Breast epithelium (tissue), 4 donors: Measurements from ENCODE around the gene AZU1. TPM values are rescaled to one million over a fixed set of nuclear protein-coding genes. Genes with fewer than 3 reads are reported as not detected.
"Not testable (repeated sequence)": the region's sequence is repeated elsewhere in the genome, so short reads cannot be mapped to it uniquely, and the experiment has no call there.

Experiments used
- DNase-seq, 2 donors: peaks; one replicate each; pipeline ENCODE4 v3.0.0-alpha.2; 2019; ENCODE audit warnings: low spot score in 2 of 2
- H3K27ac ChIP-seq, 2 donors: fragments of 200-600 bp; sonication (generic) in 1 of 2; one replicate each; pipeline ENCODE4 v1.5.1; 2016 to 2019; ENCODE audit warnings: mild to moderate bottlenecking in 1 of 2
- H3K27me3 ChIP-seq, 2 donors: fragments of 200-600 bp; sonication (generic) in 1 of 2; one replicate each; pipeline versions ENCODE4 v1.5.1 to v1.6.0; 2017 to 2019; ENCODE audit warnings: control low read depth in 1 of 2, mild to moderate bottlenecking in 1 of 2
- H3K36me3 ChIP-seq: fragments of 200-600 bp; one replicate; pipeline ENCODE4 v1.5.1; 2019
- H3K4me1 ChIP-seq, 2 donors: fragments of 200-600 bp; sonication (generic); one replicate each; pipeline ENCODE4 v1.5.1; 2016 to 2019; ENCODE audit warnings: control low read depth in 1 of 2
- H3K4me3 ChIP-seq, 3 donors: fragments of 200-600 bp; sonication (generic); 1 replicate in 2 of 3; 2 replicates in 1 of 3; pipeline ENCODE4 v1.5.1; 2016 to 2019; ENCODE audit warnings: mild to moderate bottlenecking in 3 of 3, moderate library complexity in 2 of 3
- H3K9me3 ChIP-seq, 2 donors: fragments of 200-600 bp; sonication (generic) in 1 of 2; one replicate each; pipeline ENCODE4 v1.5.1; 2016 to 2019; ENCODE audit warnings: control low read depth in 1 of 2
- CTCF ChIP-seq, 3 donors: fragments of 450-650 bp; IDR thresholded peaks; one replicate each; pipeline ENCODE4 v1.5.1; 2016 to 2017; ENCODE audit warnings: antibody characterized with exemption in 3 of 3, mild to moderate bottlenecking in 3 of 3, moderate library complexity in 3 of 3
- POLR2A ChIP-seq: fragments of 450-650 bp; IDR thresholded peaks from one replicate; pipeline ENCODE4 v1.6.1; 2016; ENCODE audit warnings: antibody characterized with exemption, mild to moderate bottlenecking, moderate library complexity
- POLR2AphosphoS5 ChIP-seq, 3 donors: sonication (generic); formaldehyde crosslinking; IDR thresholded peaks; one replicate each; pipeline ENCODE4 v1.6.1; 2017; ENCODE audit warnings: antibody characterized with exemption in 3 of 3
- intact Hi-C: fragments of 100-400 bp; cut with DNase I; formaldehyde crosslinking; loops from one replicate; pipeline ENCODE4 v1.15.1; 2023; ENCODE audit warnings: low total_unique reads
- total RNA-seq, 3 donors: library from RNA; depleted of rRNA; stranded (reverse); fragments of >200 nt; gene quantifications; one replicate each; pipeline ENCODE4 v1.1.0, GENCODE V29; 2016

Gene AZU1
- total RNA-seq, 3 donors from 2014 or later, result 0.29 TPM; not detected in 2

DNA sequence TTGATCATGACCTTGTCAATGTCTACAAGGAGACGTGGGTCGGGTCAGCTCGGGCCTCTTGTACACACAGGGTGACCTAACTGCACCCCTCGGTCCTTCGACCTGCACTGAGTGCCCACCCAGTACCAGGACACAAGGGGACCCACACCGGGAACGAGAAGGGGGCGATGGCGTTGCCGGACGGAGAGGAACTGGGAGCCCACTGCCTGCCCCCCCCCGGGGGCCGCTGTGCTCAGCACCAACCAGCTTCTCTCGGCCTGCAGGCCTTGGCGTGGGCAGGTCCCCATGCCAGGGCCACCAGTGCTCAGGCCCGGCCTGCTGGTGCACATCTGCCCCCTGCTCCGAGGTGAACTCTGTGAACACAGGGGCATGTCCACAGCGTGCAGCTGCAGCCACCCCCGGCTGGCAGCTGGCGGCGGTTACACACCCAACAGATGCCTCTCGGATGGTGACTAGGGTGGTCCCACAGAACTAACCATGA lies 46.0 kb downstream of the AZU1 start:
- no peak overlapping the region for H3K27ac ChIP-seq

DNA sequence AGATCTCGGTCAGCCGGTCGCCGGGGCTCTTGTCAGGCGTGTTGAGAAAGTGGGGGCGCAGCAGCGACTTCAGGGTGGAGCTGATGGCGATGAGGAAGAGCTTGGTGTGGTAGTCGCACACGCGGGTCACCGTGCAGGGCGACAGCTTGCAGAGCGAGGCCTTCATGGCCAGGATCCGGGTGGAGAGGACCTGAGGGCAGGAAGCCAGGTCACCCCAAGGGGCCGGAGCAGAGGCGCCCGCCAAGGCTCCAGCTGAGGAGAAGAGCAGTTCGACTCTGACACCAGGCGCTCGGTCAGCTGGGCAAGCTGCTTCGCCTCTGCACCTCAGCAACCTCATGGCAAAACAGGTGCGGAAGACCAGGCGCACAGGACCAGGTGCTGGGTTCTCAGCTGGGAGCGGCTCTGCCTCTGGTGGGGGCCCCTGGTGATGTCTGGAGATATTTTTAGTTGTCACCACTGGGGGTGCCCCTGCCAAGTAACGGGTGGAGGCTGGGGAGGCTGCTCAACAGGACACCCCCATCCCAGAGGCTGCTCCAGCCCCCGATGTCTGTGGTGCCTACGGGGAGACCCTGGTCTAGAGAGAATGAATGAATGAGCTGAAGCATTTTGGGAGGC lies 47.7 kb downstream of the AZU1 start:
- no peak for DNase-seq
- Histone ChIP-seq H3K36me3 (no peaks in the 10 kb centered on the region), H3K4me1 (no peaks in the 10 kb centered on the region), H3K4me3 (no peak overlapping the region), H3K27ac (no peak overlapping the region), H3K9me3 (no peaks in the 10 kb centered on the region), H3K27me3 (no peaks in the 10 kb centered on the region)
- TF ChIP-seq POLR2A, result no peak
- TF ChIP-seq POLR2AphosphoS5 (IDR thresholded peaks at IDR 0.05), result no peak
- intact Hi-C loops, result no loop called here

More for the DNA sequence above, 46.0 kb downstream of the AZU1 start:
- no peaks in the 10 kb centered on the region for H3K4me1 ChIP-seq
- H3K9me3 ChIP-seq, result no peaks in the 10 kb centered on the region
- TF ChIP-seq CTCF (IDR thresholded peaks at IDR 0.05), result no peak
- no peak for TF ChIP-seq POLR2A
- no peak for TF ChIP-seq POLR2AphosphoS5 (IDR thresholded peaks at IDR 0.05)
- no peaks in the 10 kb centered on the region for H3K27me3 ChIP-seq
- no peak overlapping the region for H3K4me3 ChIP-seq
- DNase-seq, result no peak
- intact Hi-C loops, result no loop called here
- no peaks in the 10 kb centered on the region for H3K36me3 ChIP-seq

GRCh38 chr19:876089-876488 lies 48.5 kb downstream of the AZU1 start:
- H3K4me1 ChIP-seq, result no peaks in the 10 kb centered on the region
- intact Hi-C loops, result no loop called here
- TF ChIP-seq POLR2AphosphoS5 (IDR thresholded peaks at IDR 0.05) (no peak), CTCF (IDR thresholded peaks at IDR 0.05) (no peak), POLR2A (no peak)
- no peak overlapping the region for H3K4me3 ChIP-seq
- no peak overlapping the region for H3K27ac ChIP-seq
- DNase-seq, result no peak
- H3K27me3 ChIP-seq, result no peaks in the 10 kb centered on the region
- H3K9me3 ChIP-seq, result no peaks in the 10 kb centered on the region
- no peaks in the 10 kb centered on the region for H3K36me3 ChIP-seq

GRCh38 chr19:876780-877314 lies 49.2 kb downstream of the AZU1 start:
- Histone ChIP-seq H3K9me3 (no peaks in the 10 kb centered on the region), H3K27me3 (no peaks in the 10 kb centered on the region), H3K4me3 (no peak overlapping the region), H3K27ac (no peak overlapping the region), H3K36me3 (no peaks in the 10 kb centered on the region), H3K4me1 (no peaks in the 10 kb centered on the region)
- TF ChIP-seq CTCF (IDR thresholded peaks at IDR 0.05) (no peak), POLR2A (no peak), POLR2AphosphoS5 (IDR thresholded peaks at IDR 0.05) (no peak)
- intact Hi-C loops, result no loop called here
- DNase-seq, result no peak

- H3K27me3 ChIP-seq, intact Hi-C loops, H3K4me1 ChIP-seq, H3K36me3 ChIP-seq, H3K4me3 ChIP-seq, DNase-seq, H3K9me3 ChIP-seq, H3K27ac ChIP-seq: not testable (repeated sequence)
These were observed 50.5 kb downstream of the AZU1 start for GRCh38 chr19:877992-878660.

DNA sequence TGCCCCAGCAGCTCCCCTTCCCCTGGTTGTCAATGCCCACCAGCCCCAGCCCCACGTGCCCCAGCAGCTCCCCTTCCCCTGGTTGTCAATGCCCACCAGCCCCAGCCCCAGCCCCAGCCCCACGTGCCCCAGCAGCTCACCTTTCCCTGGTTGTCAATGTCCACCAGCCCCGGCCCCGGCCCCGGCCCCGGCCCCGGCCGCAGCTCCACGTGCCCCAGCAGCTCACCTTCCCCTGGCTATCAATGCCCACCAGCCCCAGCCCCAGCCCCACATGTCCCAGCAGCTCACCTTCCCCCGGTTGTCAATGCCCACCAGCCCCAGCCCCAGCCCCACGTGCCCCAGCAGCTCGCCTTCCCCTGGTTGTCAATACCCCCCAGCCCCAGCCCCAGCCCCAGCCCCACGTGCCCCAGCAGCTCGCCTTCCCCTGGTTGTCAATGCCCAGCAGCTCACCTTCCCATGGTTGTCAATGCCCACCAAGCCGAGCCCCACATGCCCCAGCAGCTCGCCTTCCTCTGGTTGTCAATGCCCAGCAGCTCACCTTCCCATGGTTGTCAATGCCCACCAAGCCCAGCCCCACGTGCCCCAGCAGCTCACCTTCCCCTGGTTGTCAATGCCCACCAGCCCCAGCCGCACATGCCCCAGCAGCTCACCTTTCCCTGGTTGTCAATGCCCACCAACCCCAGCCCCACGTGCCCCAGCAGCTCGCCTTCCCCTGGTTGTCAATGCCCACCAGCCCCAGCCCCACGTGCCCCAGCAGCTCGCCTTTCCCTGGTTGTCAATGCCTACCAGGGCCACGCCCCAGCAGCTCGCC lies 51.3 kb downstream of the AZU1 start:
- H3K4me3 ChIP-seq, H3K27ac ChIP-seq, intact Hi-C loops, H3K36me3 ChIP-seq, H3K9me3 ChIP-seq, H3K27me3 ChIP-seq, H3K4me1 ChIP-seq, DNase-seq: not testable (repeated sequence)
